Activated naive CD8-positive, alpha-beta T cell (primary cell): ENCODE data around the gene CALML4.
"Not testable (repeated sequence)": the region's sequence is repeated elsewhere in the genome, so short reads cannot be mapped to it uniquely, and the experiment has no call there.

Experiments
- H3K27ac Mint-ChIP-seq: one replicate; pipeline ENCODE4 v1.8.0; 2021; ENCODE audit warnings: mixed read lengths
- H3K27me3 Mint-ChIP-seq: one replicate; pipeline ENCODE4 v1.8.0; 2021; ENCODE audit warnings: mixed read lengths
- H3K36me3 Mint-ChIP-seq: one replicate; pipeline ENCODE4 v1.8.0; 2021; ENCODE audit warnings: mixed read lengths
- H3K4me1 Mint-ChIP-seq: one replicate; pipeline ENCODE4 v1.8.0; 2021; ENCODE audit warnings: low read depth, mixed read lengths
- H3K4me3 Mint-ChIP-seq: one replicate; pipeline ENCODE4 v1.8.0; 2021; ENCODE audit warnings: mild to moderate bottlenecking, mixed read lengths
- H3K9me3 Mint-ChIP-seq: one replicate; pipeline ENCODE4 v1.8.0; 2021; ENCODE audit warnings: low read depth, mixed read lengths

CALML4 gene

GRCh38 chr15:68229386-68230156 lies 24.4 kb upstream of the CALML4 start, which contains the start of gene CLN6:
Gene CLN6, minus strand, starts transcription at chr15:68229728. Its CDS starts 144 bp downstream, at chr15:68229584.
- Mint-ChIP-seq H3K4me1 (peaks cover 41% of the 10 kb centered on the region), H3K27ac (peak within 1 kb of the TSS; percentile 98), H3K4me3 (peak within 1 kb of the TSS; percentile 97), H3K36me3 (no peaks in the 10 kb centered on the region), H3K27me3 (no peaks in the 10 kb centered on the region), H3K9me3 (no peaks in the 10 kb centered on the region)

GRCh38 chr15:68228971-68229385 lies 23.8 kb upstream of the CALML4 start:
- H3K27me3 Mint-ChIP-seq = no peaks in the 10 kb centered on the region
- H3K27ac Mint-ChIP-seq = peak overlapping the region; percentile 89
- peaks cover 44% of the 10 kb centered on the region for H3K4me1 Mint-ChIP-seq
- H3K36me3 Mint-ChIP-seq = no peaks in the 10 kb centered on the region
- H3K4me3 Mint-ChIP-seq = peak overlapping the region; percentile 97
- H3K9me3 Mint-ChIP-seq = no peaks in the 10 kb centered on the region

GRCh38 chr15:68228143-68228970 lies 23.2 kb upstream of the CALML4 start:
- Mint-ChIP-seq H3K27me3 (no peaks in the 10 kb centered on the region), H3K9me3 (no peaks in the 10 kb centered on the region), H3K4me3 (peak overlapping the region; percentile 97), H3K36me3 (no peaks in the 10 kb centered on the region), H3K27ac (peak overlapping the region; percentile 89), H3K4me1 (peaks cover 44% of the 10 kb centered on the region)

GRCh38 chr15:68227643-68228142 lies 22.6 kb upstream of the CALML4 start:
- Mint-ChIP-seq H3K36me3 (peaks cover 2% of the 10 kb centered on the region), H3K27ac (peak overlapping the region; percentile 58), H3K27me3 (no peaks in the 10 kb centered on the region), H3K4me3 (peak overlapping the region; percentile 97), H3K9me3 (no peaks in the 10 kb centered on the region), H3K4me1 (peaks cover 46% of the 10 kb centered on the region)

GRCh38 chr15:68225442-68225841 lies 20.3 kb upstream of the CALML4 start:
- H3K4me3 Mint-ChIP-seq = peak overlapping the region; percentile 42
- H3K27me3 Mint-ChIP-seq, H3K27ac Mint-ChIP-seq, H3K36me3 Mint-ChIP-seq, H3K9me3 Mint-ChIP-seq: not testable (repeated sequence)
- peaks cover 39% of the 10 kb centered on the region for H3K4me1 Mint-ChIP-seq

GRCh38 chr15:68224546-68225250 lies 19.6 kb upstream of the CALML4 start:
- Mint-ChIP-seq H3K4me1 (peaks cover 34% of the 10 kb centered on the region), H3K27ac (no peak overlapping the region), H3K27me3 (no peaks in the 10 kb centered on the region), H3K4me3 (peak overlapping the region; percentile 42), H3K9me3 (no peaks in the 10 kb centered on the region), H3K36me3 (peaks cover 2% of the 10 kb centered on the region)

GRCh38 chr15:68224108-68224507 lies 19.0 kb upstream of the CALML4 start:
- no peaks in the 10 kb centered on the region for H3K27me3 Mint-ChIP-seq
- peaks cover 34% of the 10 kb centered on the region for H3K4me1 Mint-ChIP-seq
- H3K4me3 Mint-ChIP-seq = no peak overlapping the region
- H3K27ac Mint-ChIP-seq = no peak overlapping the region
- H3K36me3 Mint-ChIP-seq = peaks cover 2% of the 10 kb centered on the region
- H3K9me3 Mint-ChIP-seq = no peaks in the 10 kb centered on the region

GRCh38 chr15:68223171-68223570 lies 18.0 kb upstream of the CALML4 start:
- Mint-ChIP-seq H3K27ac (no peak overlapping the region), H3K27me3 (no peaks in the 10 kb centered on the region), H3K4me3 (no peak overlapping the region), H3K9me3 (no peaks in the 10 kb centered on the region), H3K4me1 (peaks cover 28% of the 10 kb centered on the region), H3K36me3 (peaks cover 2% of the 10 kb centered on the region)

GRCh38 chr15:68222432-68222743 lies 17.3 kb upstream of the CALML4 start:
- not testable (repeated sequence) for H3K36me3 Mint-ChIP-seq, H3K27me3 Mint-ChIP-seq, H3K4me3 Mint-ChIP-seq, H3K9me3 Mint-ChIP-seq, H3K27ac Mint-ChIP-seq
- peaks cover 20% of the 10 kb centered on the region for H3K4me1 Mint-ChIP-seq

GRCh38 chr15:68221530-68222431 lies 16.6 kb upstream of the CALML4 start:
- H3K9me3 Mint-ChIP-seq, H3K36me3 Mint-ChIP-seq, H3K27ac Mint-ChIP-seq, H3K27me3 Mint-ChIP-seq, H3K4me3 Mint-ChIP-seq: not testable (repeated sequence)
- peaks cover 17% of the 10 kb centered on the region for H3K4me1 Mint-ChIP-seq

- no peaks in the 10 kb centered on the region for H3K9me3 Mint-ChIP-seq
- H3K27ac Mint-ChIP-seq = no peak overlapping the region
- H3K4me1 Mint-ChIP-seq = peaks cover 13% of the 10 kb centered on the region
- peaks cover 5% of the 10 kb centered on the region for H3K36me3 Mint-ChIP-seq
- H3K4me3 Mint-ChIP-seq = no peak overlapping the region
- H3K27me3 Mint-ChIP-seq = no peaks in the 10 kb centered on the region
These were observed 15.8 kb upstream of the CALML4 start for GRCh38 chr15:68220967-68221366.

GRCh38 chr15:68220489-68220888 lies 15.4 kb upstream of the CALML4 start:
- Mint-ChIP-seq H3K27me3 (no peaks in the 10 kb centered on the region), H3K4me1 (peaks cover 13% of the 10 kb centered on the region), H3K9me3 (no peaks in the 10 kb centered on the region), H3K27ac (no peak overlapping the region), H3K36me3 (peaks cover 5% of the 10 kb centered on the region), H3K4me3 (no peak overlapping the region)

GRCh38 chr15:68218847-68219798 lies 14.0 kb upstream of the CALML4 start:
- no peak overlapping the region for H3K27ac Mint-ChIP-seq

More at GRCh38 chr15:68218847-68219798, 14.0 kb upstream of the CALML4 start:
- Mint-ChIP-seq H3K9me3 (no peaks in the 10 kb centered on the region), H3K4me3 (no peak overlapping the region), H3K27me3 (no peaks in the 10 kb centered on the region), H3K4me1 (peaks cover 2% of the 10 kb centered on the region), H3K36me3 (peaks cover 5% of the 10 kb centered on the region)
